ENCODE data around the gene KCNG2.

The KCNG2 gene

DNA sequence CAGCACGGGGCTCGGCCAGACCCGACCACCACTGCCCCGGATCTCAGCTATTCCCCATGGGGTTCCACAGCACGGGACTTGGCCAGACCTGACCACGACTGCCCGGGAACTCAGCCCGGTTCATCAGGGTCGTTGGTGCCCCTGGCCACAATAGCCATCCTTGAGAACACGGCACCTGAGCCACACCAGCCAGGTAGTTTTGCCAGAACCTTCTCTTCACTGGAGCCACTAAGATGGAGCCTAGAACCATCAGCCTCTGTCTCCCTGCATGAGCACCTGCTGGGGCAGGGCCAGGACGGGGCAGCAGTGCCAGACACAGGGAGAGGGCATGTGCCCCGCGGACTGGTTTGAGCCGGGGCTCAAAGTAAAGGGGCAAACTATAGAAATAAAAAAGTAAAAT, 11.4 kb upstream of the KCNG2 start:
- no peak for DNase-seq

DNA sequence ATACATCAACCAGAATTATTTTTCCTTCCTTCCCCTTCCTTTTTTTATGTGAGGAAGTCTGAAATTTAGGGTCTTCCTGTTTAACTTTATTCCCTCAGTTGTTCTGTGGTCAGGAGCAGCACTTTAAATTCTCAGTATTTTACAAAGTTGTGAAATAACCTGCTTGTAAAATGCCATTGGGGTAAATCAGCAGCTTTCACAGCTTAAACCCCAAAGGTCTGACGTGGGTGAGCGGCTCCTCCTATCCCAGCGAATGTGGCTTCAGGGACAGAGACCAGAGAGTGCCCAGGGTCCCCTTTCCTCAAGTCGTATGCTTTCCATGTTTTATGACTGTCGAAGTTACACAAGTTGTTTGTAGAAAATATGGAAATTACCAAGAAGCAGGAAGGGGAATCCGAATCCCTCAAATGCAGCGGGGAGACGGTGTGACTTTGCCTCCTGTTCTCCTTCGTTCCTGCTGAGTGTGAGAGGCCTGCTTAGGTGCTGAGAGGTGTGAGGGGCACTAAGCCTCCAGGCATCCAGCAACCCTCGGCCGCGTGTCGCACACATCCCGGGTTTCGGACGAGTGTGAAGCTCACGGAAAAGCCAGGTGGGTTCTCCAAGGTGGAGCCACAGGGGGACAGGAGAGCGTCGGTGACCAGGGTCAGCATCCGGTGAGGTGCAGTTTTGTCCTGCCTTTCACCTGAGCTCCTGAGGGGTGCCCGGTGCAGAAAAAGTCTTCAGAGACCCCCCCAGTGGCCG, 10.8 kb upstream of the KCNG2 start:
- DNase-seq = no peak

DNA sequence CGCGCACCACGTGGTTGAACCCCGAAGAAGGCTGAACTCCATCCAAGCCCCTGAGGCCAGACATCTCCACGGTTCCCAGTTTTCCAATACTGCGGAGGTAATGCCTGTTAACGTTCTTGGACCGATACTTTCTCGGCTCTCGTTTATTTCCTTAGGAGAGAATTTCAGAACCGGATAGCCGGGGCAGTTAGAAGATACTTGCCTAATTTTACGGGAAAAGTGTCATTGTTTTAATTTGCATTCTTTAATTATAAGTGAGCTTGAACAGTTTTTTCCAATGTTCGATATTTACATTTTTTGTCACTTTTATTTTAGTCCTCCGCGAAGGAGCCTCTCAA, 10.2 kb upstream of the KCNG2 start:
- no peak for DNase-seq

DNA sequence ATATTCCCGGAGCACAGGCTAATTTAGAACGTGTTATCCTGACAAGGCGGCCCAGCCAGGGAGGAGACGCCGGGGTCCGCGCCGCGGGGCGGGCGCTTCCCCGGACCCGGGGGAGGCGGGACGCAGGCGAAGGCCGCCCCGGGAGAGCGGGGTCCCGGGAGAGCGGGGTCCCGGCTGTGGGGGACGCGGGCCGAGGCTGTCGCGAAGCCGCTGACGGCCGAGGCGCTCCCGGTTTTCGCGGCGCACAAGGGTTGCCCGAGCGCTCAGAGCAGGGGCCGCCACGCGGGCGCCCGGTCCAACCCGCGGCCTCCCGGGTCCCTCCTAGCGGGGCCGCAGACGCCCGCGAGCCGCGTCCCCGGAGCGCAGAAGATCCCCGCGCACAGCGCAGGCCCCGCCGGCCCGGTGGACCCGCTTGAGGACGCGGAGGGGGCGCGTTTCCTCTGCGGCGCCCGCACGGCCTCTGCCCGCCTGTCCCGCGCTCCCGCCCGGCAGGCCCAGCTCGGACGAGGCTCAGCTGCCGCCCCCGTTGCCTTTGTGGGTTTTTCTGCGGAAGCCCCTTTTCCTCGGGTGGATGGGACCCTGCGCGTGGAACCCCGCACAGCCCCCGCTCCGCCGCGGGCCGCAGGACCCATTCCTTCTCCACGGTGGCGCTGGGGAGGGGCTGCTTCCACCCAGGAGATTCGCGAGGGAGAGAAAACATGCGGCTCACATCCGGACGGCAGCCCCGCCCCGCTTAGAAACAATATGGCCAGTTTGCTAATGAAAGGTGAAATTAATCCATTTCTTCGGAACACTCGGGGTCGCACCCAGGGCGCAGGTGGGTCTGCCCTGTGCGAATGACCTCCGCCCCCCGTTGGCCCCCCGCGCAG, 9.6 kb upstream of the KCNG2 start:
- no peak for DNase-seq

DNA sequence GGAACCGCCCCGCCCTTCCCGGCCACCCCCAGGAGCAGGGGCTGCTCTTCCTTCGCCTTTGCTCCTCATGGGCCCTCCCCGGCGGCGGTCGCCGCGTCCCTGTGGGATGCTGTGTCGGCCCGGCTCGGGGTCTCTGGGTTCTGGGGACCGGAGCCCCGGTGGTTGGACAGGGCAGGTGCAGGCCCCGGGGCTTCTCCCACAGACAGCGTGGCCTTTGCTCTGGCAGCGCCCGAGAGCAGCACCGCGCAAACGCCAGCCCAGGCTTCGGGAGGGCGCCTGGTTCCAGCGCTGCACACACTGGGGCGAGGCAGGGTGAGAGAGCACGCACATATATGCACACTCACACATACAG, 9.0 kb upstream of the KCNG2 start:
- no peak for DNase-seq

DNA sequence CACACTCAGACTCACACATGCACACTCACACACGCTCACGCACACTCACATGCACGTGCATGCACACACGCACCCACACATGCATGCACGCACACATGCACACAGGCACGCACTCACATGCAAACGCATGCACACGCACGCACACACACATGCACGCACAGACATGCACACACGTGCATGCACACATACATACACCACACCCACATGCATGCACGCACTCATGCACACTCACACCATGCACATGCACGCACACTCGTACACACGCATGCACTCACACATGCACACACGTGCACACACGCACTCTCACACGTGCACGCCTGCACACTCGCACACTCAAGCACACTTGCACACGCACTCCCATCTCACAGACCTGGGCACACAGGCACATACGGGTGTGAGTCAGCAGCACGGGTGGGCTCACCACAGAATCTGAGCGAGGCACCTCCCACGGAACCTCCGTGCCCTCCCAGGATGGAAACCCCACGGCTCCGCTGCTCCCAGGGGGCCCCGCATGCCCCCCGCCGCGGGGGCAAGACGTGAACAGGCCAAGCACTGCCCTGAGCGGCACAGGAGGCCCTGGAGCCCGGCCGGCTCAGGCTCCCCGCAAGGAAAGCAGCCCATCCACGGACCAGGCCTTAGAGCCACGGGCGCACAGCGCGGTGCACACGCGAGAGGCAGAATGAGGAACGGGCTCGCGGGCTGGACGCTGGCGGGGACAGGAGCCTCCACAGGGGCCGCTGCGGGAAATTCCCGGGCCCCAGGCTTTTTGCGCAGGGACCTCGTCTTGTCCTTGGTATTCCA, 8.4 kb upstream of the KCNG2 start:
- peak; percentile 58 for DNase-seq

DNA sequence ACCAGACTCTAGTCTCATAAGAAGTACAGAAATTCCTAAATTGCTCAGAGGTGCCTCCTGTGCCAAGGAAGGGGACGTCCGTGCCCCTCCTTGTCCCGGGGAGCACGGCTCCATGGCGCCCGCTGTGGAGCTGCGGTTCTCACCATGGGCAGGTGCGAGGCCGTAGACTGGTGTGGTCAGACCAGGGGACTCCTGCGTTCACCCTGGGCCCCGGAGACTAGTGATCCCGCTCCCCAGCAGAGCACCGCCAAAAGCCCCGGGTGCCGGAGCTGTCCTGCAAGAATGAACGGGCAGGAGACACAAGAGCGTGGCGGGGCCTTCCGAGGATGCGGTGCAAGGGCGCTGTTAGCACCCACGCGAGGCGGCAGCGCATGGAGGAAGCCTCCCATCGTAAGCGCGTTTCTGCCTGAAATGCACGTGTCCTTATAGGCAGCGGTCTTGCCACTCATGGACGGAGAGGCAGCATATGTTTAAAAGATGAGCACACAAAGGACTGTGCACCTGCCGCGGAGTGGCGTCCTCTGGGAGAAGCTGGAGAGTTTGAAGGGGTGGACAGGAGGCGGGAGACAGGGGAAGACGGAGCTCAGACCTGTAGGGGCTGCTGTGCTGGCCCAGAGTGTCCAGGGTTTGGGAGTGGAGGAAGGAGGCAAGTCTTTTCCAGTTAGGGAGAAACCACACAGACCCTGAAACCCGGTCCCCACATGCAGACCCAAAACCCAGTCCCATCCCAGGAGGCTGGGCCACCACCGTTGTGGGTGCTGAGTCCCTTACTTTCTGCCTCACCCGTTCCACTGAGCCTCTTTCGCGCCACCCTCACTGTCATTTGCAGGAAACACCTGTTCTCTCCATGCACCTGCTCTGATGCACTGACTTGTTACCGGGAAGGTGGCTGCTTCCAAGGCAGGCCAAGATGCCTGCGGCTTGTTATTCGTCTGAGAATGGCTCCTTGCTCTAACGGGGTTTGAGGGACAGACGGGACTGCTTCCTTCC, 7.5 kb upstream of the KCNG2 start:
- peak; percentile 89 for DNase-seq

DNA sequence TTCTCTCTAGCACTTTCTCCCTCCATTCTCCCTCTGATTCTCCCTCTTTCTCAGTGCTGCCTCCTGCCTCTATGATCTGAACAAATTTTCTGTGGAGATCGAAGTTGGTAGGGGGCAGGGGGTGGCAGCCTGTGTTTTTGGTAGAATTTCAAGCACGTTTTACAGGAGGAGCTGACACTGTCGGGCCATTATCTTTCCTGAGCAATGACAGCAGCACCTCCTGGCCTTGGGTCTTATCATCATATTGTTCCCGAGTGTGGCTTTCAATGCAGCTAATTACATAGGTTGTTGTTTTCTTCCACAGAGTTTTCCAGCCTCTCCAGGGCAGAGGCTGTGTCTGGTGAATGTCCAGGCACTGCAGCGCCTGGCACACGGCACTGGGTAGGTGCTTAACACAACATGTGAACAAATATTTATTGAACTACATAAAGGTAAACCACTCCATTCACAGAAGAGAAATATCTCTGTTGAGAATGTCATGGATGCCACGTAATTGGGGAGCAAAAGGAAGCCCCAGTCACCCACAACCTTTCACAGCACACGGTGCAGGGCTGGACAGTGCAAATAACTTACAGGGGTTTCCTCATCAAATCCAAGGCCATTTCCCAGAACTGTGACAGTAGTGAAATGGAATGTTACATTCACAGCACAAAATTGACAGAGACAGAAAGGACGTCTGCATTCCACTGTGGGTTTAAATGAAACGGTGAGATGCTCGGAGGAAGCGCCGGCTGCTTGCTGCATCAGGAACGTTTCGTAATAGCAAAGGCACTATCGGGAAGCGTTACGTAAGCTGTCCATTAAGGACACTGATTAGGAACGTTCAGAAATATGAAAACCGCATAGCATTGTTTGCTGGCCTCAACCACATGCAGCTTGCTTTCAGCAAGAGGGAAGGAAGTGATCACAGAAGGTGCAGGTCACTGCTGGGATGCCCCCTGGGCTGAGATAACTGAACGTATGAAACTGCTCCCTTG, 6.5 kb upstream of the KCNG2 start:
- DNase-seq = peak; percentile 67

DNA sequence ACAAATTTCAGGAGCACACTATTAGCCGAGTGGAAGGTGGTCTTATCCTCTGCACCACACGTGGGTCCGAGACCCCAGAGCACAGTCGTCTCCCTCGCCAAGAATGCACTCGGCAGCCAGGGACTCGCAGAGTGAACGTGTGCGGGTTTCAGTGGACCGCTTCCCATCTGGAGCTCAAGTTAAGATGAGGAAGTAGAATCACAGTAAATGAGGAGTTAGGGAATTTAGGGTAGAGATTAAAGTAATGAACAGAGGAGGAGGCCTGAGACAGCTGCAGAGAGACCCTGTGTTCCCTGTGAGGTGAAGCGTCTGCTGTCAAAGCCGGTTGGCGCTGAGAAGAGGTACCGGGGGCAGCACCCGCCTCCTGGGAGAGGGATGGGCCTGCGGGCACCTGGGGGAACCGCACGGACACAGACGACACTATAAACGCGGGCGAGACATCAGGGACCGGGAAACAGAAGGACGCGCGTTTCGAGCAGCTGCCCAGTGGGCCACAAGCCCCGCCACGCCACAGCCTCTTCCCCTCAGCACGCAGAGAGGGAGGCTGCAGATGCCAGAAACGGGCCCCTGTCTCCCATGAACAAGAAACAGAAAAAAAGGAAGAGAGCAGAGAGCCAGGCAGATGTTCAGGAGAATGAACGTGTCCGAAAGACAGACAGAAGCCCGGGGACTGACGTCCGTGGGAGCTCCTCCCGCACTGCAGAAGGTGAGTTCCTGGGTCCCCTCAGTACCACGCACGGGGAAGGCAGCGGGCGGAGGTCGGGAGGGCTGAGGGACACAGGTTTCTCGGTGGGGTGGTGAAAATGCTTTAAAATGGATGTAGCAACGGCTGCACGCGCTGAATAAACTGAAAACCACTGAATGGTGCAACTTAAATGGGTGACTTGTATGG, 5.4 kb upstream of the KCNG2 start:
- no peak for DNase-seq

DNA sequence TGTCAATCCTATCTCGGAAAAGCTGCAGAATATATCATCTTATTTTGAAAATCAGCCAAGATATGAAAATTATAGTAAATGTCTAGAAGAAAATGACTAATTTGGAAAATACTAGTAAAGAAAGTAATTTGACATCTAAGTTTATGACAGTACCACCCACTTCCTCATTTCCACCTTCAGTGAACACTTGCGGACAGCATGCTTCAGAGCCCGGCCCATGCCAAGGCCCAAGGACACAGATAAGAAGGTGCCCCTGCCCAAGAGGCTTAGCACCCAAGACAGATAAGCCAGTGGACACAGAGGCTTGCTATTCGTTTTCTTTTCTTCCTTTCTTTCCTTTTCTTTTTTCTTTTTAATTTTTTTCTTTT, 4.8 kb upstream of the KCNG2 start:
- no peak for DNase-seq

DNA sequence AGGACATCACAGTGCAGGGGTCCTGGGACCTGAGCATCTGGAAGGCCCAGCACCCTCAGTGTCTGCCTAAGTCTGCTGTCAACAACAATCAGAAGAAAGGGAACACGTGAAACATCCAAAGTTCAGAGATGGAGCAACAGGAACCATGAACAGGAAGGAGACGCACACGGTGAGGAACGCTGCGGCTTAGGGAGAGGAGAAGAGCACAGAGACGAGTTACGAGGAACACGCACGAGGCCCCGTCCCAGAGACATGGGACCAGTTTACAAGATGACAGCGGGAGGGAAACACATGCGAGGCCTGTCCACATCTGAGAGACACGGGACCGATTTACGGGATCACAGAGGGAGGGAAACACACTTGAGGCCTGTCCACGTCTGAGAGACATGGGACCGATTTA, 2.9 kb upstream of the KCNG2 start:
- DNase-seq = no peak

DNA sequence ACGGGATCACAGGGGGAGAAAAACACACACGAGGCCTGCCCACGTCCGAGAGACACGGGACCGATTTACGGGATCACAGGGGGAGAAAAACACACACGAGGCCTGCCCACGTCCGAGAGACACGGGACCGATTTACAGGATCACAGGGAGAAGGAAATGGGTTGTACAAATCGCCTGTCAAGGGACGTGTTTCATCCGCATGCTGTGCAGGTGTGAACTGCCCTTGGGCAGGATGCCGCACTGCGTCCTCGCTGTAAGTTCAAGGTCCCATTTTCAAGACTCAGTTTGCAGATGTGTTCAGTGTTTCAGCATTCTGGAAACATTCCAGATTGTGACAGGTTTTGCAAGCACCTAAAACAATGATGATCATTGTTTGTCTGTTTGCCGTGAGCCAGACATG, 2.3 kb upstream of the KCNG2 start:
- DNase-seq = no peak

DNA sequence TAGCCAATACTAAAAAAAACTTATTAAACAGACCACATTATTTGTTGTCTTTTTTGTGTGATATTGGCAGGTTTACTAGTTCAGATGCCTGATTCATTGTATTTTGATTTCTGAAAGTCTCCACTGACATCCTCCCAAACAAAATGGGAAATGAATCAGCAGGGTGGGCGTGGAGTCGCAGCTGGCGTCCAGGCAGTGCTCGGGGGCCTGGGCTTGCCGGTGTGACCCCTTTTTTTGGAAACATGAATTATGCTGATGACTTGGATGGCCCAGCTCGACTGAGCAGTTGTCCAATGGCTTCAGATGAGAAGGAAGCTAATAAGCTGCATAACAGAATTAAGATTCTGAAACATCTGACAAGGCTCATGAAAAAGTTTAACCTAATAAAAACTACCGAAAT, 1.7 kb upstream of the KCNG2 start:
- DNase-seq = no peak

DNA sequence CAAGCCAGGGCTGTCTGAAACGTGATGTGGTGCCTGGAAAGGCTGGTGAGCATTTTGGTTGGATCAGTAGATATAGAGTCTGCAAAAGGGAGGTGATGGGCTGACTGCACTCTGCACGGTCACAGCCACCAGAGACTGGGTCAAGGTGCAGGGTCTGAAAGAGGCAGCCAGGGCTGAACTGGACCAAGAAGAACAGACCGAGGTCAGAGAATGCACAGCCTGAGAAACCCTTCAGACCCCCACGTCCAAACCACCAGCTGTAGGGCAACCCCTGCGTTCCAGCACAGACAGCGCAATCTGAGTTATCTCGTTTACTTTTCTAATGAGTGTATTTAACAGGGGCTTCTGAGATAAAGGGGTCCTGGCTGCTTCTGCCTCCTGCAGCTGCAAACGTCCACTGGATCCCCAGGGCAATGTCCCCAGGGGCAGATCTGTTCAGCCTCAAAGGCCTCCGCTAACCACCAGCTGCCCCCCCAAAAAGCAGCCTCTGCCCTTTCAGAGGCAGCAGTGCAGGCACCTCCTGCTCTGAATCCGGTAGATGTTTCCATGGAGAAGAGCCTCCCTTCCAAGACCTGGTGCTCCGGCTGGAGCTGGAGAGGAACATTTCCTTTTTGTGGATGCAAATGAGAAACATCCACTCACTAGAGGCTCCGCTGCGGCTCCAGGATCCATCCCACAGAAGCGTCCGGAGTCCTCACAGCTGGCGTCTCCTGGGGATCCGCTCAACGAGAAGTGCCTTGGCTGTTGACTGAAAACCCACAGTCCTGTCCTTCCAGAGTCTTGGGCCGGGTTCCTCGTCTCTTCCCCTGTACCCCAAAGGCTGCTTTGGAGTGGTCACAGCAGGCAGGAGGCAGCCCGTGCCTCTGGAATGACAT, 970 bp upstream of the KCNG2 start:
- DNase-seq = no peak

DNA sequence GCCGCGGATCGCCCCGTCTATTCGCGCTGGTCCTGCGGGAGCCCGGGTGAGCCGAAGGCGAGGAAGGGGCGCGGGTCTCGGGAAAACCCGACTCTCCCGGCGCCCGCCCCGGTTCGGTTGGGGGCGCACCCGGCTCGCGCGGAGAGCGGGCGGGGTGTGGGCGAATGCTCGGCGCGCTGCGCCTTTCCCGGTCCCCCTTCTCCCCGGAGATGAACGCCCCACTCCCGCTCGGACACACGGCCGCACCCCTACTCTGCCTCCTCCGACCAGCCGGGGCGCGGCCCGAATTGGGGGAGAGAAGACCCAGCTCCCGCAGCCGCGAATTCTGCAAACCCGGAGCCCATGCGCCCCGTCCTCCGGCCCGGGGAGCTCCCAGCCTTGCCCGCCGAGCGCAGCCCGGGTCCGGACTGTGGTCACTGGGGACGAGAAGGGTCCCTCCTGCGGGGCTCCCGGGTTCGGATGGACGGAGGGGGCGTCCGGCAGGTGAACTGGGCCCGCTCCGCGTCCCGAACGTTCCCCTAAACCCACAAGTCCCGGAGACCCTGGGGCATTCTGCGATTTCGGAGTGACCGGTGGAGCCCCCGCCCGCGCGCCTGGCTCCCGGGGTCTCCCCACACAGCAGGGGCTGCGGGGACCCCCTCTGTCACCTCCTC, 734 bp downstream of the KCNG2 start:
- peak; percentile 36 for DNase-seq

DNA sequence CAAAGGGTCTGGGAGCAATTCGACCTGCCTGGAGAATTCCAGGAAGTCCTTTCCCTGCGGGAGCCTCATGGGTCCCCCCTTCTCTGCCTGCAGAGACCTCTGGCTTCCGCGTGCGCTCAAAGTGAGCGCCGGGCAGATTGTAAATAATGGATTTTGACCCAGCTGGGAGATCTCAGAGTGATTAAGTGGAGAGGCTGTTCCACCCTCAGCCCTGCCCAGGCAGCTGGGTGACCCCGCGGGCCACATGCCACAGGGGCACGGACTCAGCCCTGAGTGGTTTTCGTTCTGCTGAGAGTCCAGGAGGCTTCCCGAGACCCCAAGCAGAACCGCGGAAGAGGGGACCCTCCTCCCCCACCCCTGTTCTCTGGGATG, 1.2 kb downstream of the KCNG2 start:
- peak; percentile 46 for DNase-seq

DNA sequence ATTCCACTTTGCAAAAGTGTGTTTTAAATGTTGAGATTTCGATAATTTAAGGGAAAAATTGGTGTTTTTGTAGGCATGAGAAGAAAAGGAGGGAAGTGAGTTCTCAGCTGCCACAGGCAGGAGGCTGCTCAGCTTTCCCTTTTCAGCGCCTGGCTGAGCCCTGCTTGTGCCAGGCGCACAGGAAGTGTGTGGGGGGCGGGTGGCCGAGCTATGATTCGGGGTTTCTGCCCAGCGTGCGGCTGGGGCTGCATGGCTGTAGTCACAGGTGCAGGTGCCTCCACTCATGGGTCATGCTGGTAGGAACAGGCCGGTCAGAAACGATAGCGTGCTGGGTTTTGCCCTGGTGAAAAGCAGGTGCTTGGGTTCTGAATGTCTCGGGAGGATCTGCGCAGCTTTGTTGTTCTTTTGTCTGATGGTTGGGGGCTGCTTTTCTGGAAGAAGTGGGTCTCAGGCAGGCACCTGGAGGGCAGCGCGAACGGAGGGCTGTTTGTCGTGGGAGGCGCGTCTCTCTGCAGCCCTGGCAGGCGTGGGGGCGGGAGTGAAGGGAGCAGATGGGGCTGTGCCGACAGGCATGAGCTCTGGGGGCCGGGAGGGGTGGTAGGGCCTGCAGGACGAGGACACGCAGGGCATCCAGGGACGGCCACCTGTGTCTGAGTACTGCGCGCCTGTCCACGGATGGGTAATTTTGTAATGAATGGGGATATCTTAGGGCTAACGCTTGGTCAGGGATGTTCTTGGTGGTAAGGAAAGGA, 2.1 kb downstream of the KCNG2 start:
- DNase-seq = no peak
